GM13976 (cell line): ENCODE results near the gene ATP11B.

Source experiments
- DNase-seq: peaks from one replicate; pipeline ENCODE4 v3.0.0; 2012; ENCODE audit warnings: low spot score
- CTCF ChIP-seq: IDR thresholded peaks from 2 replicates; pipeline ENCODE4 v1.5.1; 2012; ENCODE audit warnings: borderline replicate concordance, mild to moderate bottlenecking; ENCODE audit not compliant: insufficient read depth; ENCODE audit errors: extremely low read depth, missing control alignments, control extremely low read depth
- in situ Hi-C: fragments of 300-500 bp; cut with MboI; formaldehyde crosslinking; loops from one replicate; pipeline ENCODE4 v1.12.0; 2022; ENCODE audit warnings: low sequenced_read_pairs, mixed read lengths, inconsistent platforms; ENCODE audit not compliant: unreplicated experiment

The ATP11B gene

GRCh38 chr3:182792901-182793662 lies at the start of gene ATP11B:
ATP11B (plus strand) TSS chr3:182793504; CDS start chr3:182793760, 256 bp downstream.
- in situ Hi-C loops: no loop called here
- no peak for TF ChIP-seq CTCF
- peak; percentile 94 for DNase-seq

- in situ Hi-C loops: no loop called here
- no peak for DNase-seq
- TF ChIP-seq CTCF: no peak
Observed at GRCh38 chr3:182746959-182747358, 46.3 kb upstream of the ATP11B start.

- TF ChIP-seq CTCF: no peak
- DNase-seq: no peak
- in situ Hi-C loops: no loop called here
Observed at GRCh38 chr3:182755308-182755707, 38.0 kb upstream of the ATP11B start.

GRCh38 chr3:182755712-182756111 lies 37.6 kb upstream of the ATP11B start:
- TF ChIP-seq CTCF: no peak
- DNase-seq: no peak
- in situ Hi-C loops: no loop called here

GRCh38 chr3:182760576-182761164 lies 32.6 kb upstream of the ATP11B start:
- TF ChIP-seq CTCF: no peak
- no peak for DNase-seq
- in situ Hi-C loops: no loop called here

- TF ChIP-seq CTCF: no peak
- in situ Hi-C loops: no loop called here
- DNase-seq: no peak
Observed at GRCh38 chr3:182763896-182764295, 29.4 kb upstream of the ATP11B start.
